NCI-H2171 treated with DMSO at 0.1 percent for 48 hours (cell line): Measurements from ENCODE around the gene PRELID3B.

ENCODE experiments used
- DNase-seq: peaks from one replicate; lab custom pipeline; 2025; lab: John Stamatoyannopoulos, UW

PRELID3B gene

GRCh38 chr20:59010321-59010994, 32.1 kb downstream of the PRELID3B start:
- DNase-seq, result no peak

DNA sequence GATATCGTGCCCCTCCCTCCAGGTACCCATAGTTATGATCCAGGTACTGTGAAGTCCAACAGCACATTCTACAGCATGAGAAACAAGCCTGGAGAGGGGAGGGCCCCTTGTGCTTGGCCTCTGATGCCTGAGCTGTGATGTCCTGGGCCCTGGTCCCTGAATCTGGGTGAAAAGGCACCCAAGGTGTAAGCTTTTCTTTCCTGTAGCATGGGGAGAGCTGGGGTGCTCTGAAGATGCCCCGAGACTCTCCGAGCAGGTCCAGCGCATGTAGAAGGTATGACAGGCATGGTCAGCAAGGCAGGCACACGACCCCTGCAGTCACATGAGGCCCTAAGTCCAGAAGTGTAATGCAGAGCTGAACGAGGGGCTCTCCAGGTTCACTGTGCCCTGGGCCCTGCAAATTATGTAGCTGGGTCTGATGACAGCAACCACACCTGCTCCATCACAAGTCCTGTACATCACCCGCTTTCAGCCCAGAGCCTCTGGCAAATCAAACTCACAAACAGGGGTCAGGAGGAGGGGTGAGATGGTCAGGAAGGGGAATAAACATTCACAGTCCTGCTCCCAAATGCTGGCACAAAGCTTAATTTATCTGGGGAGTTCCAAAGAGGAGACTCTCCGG, 33.8 kb downstream of the PRELID3B start:
- DNase-seq, result no peak

DNA sequence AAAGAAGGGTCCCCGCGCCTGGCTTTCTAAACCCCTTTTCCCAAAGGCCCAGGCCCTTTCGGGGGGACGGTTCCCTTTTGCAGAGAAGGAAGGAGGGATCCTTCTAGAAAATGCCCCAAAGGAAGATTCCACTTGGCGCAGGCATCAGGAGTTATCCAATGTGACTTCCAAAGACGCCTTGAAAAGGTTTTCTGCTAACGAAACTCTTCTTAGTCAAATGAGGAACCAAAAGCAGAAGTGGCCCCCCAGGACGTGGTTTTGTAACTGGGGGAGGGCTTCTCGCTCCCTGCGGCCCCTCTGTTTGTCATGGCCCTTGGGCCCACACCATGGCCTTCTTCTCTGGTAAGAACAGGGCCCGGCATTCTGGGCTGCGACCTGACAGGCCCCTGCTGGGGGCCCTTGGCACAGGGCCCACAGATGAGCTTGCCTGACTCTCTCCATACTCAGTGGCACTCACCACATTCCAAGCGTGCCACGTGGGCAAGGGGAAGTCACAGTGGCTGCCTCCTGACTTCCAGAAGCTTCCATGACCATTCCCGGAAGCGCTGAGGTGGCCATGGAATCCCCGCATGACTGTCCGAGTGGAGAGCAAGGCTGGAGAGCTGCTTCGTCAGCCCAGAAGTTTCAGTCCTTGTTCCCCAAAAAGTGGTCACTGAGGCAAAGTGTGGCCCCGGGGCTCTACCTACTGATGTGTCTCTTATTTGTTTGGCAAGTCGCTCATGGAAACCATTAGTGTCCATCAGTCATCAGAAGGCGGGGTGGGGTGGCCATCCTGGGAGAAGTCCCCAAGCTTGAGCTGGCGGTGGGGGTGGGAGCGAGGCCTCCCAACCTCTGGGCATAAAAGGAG, 34.7 kb downstream of the PRELID3B start:
- no peak for DNase-seq

- no peak for DNase-seq
Measured at GRCh38 chr20:59006864-59007664, 35.5 kb downstream of the PRELID3B start, which contains the start of gene CTSZ. CTSZ (minus strand) TSS chr20:59007254; CDS start chr20:59007128, 126 bp downstream.

- no peak for DNase-seq
Measured at GRCh38 chr20:59006167-59006863, 36.3 kb downstream of the PRELID3B start.

- no peak for DNase-seq
Measured at GRCh38 chr20:59005523-59006166, 36.9 kb downstream of the PRELID3B start.

GRCh38 chr20:59004763-59005522, 37.6 kb downstream of the PRELID3B start:
- DNase-seq, result no peak

- DNase-seq, result no peak
Measured at GRCh38 chr20:59004493-59004762, 38.2 kb downstream of the PRELID3B start.

- DNase-seq, result no peak
Measured at GRCh38 chr20:59003836-59004492, 38.6 kb downstream of the PRELID3B start.

DNA sequence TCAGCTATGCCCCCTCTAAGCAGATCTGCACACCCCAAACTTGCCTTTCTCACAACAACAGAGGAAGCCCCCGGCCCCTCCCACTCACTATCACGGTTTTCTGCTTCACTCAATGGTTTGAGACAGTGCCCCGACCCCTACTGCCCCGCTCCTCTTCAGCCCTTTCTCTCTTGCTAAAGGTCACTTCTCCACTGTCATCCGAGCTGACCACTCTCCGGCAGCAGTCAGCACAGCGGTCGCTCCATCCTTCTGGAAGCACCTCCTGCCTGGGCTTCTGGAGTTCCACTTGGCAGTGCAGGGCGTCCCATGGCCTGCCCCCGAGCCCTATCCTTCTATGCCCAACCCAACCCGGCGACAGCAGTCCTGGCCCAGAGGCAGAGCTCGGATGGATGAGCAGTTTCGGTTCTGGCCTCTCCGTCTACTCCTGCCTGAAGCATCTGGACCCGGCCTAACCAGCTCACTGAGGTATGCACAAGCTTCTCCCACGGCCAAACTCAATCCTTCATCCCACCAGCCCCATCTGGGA, 39.6 kb downstream of the PRELID3B start:
- DNase-seq, result no peak

GRCh38 chr20:59002388-59002787, 40.2 kb downstream of the PRELID3B start:
- no peak for DNase-seq

DNA sequence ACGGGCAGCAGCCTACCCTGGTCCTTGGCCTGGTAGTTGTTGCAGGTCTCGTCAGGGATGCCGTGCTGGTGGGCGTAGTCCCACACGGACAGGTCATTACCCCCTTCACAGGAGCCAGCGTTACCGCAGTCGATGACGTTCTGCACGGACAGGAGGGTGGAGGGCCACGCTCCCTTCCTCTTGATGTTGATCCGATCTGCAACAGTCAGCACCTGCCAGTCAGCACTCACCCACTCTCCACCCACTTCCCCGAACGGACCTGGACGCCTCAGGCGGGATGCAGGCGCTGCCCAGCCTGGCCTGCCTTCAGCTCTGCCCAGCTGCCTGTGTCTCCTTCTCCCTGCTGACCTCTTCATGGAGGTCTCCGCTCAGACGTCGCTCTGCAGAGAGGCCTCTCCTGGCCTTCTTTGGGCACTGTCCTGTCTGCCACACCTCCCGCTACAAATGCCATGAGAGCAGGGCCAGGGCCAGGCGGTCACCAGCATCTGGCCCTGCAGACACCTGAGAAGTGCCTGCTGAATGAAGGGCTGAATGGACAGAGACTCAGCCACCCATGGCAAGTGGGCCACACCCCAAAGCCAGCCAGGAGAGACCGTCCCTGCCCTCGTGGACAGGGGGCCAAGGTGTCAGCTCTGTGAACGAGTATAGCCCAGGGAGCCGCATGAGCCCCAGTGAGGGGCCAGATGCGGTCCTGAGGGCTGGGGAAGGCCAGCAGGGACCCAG, 41.0 kb downstream of the PRELID3B start:
- no peak for DNase-seq

DNA sequence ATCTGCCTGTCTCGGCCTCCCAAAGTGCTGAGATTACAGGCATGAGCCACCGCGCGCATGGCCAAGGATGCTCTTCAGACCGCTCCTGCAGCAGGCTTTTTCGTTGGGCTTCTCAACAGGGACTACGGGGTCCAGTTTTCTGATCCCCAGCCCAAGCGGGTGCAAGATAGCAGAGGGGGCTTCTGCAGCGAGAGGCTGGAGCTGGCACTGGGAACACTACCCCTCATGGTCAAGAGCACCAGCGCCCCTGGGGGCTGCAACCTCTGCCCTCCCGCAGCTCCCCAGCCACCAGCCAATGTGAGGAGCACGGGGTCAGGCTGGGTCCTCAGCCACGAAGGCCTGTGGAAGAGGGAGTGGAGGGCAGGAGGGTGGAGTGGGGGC, 41.5 kb downstream of the PRELID3B start:
- no peak for DNase-seq

DNA sequence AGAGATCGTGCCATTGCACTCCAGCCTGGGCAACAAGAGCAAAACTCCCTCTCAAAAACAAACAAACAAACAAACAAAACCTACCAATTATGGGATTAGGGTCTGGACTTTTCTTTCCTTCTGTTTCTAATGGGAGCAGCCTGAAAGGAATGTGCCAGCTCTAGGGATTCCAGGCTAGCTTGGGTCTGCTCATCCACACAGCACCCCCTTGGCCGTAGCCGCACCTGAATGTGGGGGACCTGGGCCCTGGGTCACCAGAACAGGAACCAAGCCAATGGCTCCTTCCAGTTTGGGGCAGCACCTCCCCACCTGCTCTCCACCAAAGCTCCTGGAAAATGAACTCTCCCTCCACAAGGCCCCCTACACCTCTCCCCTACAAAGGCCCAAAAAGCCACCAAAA, 42.3 kb downstream of the PRELID3B start:
- DNase-seq, result no peak

DNA sequence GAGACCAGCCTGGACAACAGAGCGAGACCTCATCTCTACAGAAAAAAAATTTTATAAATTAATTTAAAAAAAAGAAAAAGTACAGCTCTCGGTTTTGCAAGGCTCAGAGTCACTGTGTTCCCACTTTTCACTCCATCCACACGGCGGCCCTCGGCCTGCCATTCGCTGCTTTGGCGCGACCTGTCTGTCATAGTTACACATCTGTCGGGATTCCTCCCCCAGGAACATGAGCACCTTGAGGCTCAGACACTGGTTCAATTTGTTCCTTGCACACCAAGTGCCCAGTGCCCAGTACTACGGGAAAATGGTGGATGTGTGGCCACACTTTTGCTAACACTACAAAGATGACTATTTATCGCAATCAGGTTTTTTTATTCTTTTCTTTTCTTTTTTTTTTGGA, 43.9 kb downstream of the PRELID3B start:
- DNase-seq, result no peak

- DNase-seq, result no peak
Measured at GRCh38 chr20:58997141-58997770, 45.3 kb downstream of the PRELID3B start.

DNA sequence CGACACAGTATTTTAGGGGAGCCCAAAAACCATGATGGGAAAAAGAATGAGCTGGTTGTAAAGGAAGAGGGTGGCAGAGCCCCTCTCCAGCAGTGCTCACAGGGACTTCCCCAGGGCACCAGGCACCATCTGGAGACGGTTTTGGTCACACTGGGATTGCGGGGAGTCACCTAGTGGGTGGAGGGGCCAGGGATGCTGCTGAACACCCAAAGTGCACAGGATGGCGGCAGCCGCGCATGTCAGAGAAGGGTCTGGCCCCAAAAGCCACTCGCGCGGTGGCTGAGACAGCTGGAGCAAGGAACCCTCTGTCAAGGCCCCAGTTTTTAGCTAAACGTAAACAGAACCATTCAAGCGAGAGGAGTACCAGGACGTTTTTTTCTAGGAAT, 46.4 kb downstream of the PRELID3B start:
- DNase-seq, result no peak

- DNase-seq, result no peak
Measured at GRCh38 chr20:58995461-58996225, 46.9 kb downstream of the PRELID3B start.
